K562 (cell line): Measurements from ENCODE around the gene RDH16. TPM values are rescaled to one million over a fixed set of nuclear protein-coding genes. Genes with fewer than 3 reads are reported as not detected.

Experiments used
- ATAC-seq: fragments of 200-7000 bp; cut with Tn5 transposase; 3 replicates; pipeline ENCODE4 v1.9.1; 2020; ENCODE audit warnings: moderate library complexity
- BruUV-seq: library from RNA; stranded (reverse); fragments of 400-500 nt; replicated peaks from 2 replicates; lab custom pipeline; 2021; lab: Mats Ljungman, UMichigan
- CTCF ChIA-PET: fragments of 300-600 bp; formaldehyde crosslinking; extraction: SDS; loops from one replicate; lab custom pipeline; 2021; ENCODE audit warnings: low intra/inter-chr PET ratio; lab: Yijun Ruan, JAX
- POLR2A ChIA-PET: fragments of 300-600, 350-650 bp; sonication (Branson Sonifier 250); formaldehyde crosslinking; extraction: SDS; loops from one replicate; lab custom pipeline; 2021; ENCODE audit warnings: antibody characterized with exemption, inconsistent platforms; lab: Yijun Ruan, JAX
- DNase-seq, 4 experiments: peaks; one replicate each; pipeline versions ENCODE4 v3.0.0 to v3.0.0-alpha.2; 2011 to 2018; ENCODE audit warnings: low spot score in 3 of 4, mixed read lengths in 3 of 4; ENCODE audit errors: extremely low read depth in 1 of 4
- FAIRE-seq: peaks from 2 replicates; lab custom pipeline; 2011; peaks lifted over from hg19 to GRCh38; lab: Jason Lieb, UNC
- H2AFZ ChIP-seq: 2 replicates; pipeline ENCODE4 v1.6.0; 2011; ENCODE audit warnings: low read depth, low read length, control low read depth, inconsistent platforms
- H3K27ac ChIP-seq: fragments of 200-600 bp; 3 replicates; pipeline ENCODE4 v1.8.0; 2011; ENCODE audit warnings: low read depth, mild to moderate bottlenecking, control low read depth, inconsistent platforms, low read length, moderate library complexity, mixed read lengths; ENCODE audit errors: extremely low read depth
- H3K27me3 ChIP-seq, 2 experiments: fragments of 300-600 bp in 1 of 2; 2 replicates in 1 of 2; 3 replicates in 1 of 2; pipeline versions ENCODE4 v1.6.0 to v1.8.0; 2011; ENCODE audit warnings: inconsistent platforms in 2 of 2, low read length in 2 of 2, mild to moderate bottlenecking in 1 of 2, mixed read lengths in 1 of 2, moderate library complexity in 1 of 2; ENCODE audit not compliant: control insufficient read depth in 2 of 2, insufficient read depth in 2 of 2
- H3K36me3 ChIP-seq: fragments of 300-600 bp; 3 replicates; pipeline ENCODE4 v1.8.0; 2011; ENCODE audit warnings: mild to moderate bottlenecking, low read length, inconsistent platforms; ENCODE audit not compliant: control insufficient read depth, insufficient read depth
- H3K4me1 ChIP-seq, 2 experiments: fragments of 200-600 bp in 1 of 2; replicated peaks in 1 of 2; 2 replicates in 1 of 2; 3 replicates in 1 of 2; pipeline versions ENCODE4 v1.5.1 to v1.8.0; 2011; ENCODE audit warnings: inconsistent platforms in 2 of 2, low read length in 2 of 2, mild to moderate bottlenecking in 1 of 2, mixed read lengths in 1 of 2, moderate library complexity in 1 of 2; ENCODE audit not compliant: control insufficient read depth in 2 of 2, insufficient read depth in 2 of 2
- H3K4me2 ChIP-seq: 2 replicates; pipeline ENCODE4 v1.6.1; 2011; ENCODE audit warnings: low read length, control low read depth, inconsistent platforms, mixed read lengths; ENCODE audit not compliant: insufficient read depth
- H3K4me3 ChIP-seq: fragments of 200-600 bp; sonication (generic), shearing (Covaris generic); 2 replicates; pipeline ENCODE4 v1.5.1; 2016; ENCODE audit warnings: control low read depth, inconsistent platforms
- H3K79me2 ChIP-seq: fragments of 200-600 bp; 3 replicates; pipeline ENCODE4 v1.8.0; 2011; ENCODE audit warnings: low read length, inconsistent platforms; ENCODE audit not compliant: control insufficient read depth, insufficient read depth
- H3K9ac ChIP-seq, 2 experiments: 2 replicates each; pipeline versions ENCODE4 v1.6.0 to v1.6.1; 2011; ENCODE audit warnings: low read depth in 2 of 2, low read length in 2 of 2, control low read depth in 1 of 2, inconsistent platforms in 1 of 2, mild to moderate bottlenecking in 1 of 2, mixed read lengths in 1 of 2; ENCODE audit not compliant: insufficient read depth in 1 of 2
- H3K9me1 ChIP-seq: one replicate; pipeline ENCODE4 v1.6.0; 2011; ENCODE audit warnings: inconsistent platforms, mild to moderate bottlenecking, low read length, moderate library complexity; ENCODE audit not compliant: control insufficient read depth, insufficient read depth
- H3K9me3 ChIP-seq: replicated peaks from 2 replicates; pipeline ENCODE4 v1.5.1; 2011; ENCODE audit warnings: low read depth, low read length, inconsistent platforms; ENCODE audit not compliant: control insufficient read depth, insufficient read depth
- H4K20me1 ChIP-seq: replicated peaks from 2 replicates; pipeline ENCODE4 v1.6.1; 2011; ENCODE audit warnings: low read length, inconsistent platforms, mixed read lengths; ENCODE audit not compliant: control insufficient read depth, insufficient read depth
- BCOR ChIP-seq: fragments of 450-650 bp; IDR thresholded peaks from 2 replicates; pipeline ENCODE4 v1.6.1; 2016
- DNMT1 ChIP-seq: fragments of 450-650 bp; IDR thresholded peaks from 2 replicates; pipeline ENCODE4 v1.6.1; 2016; ENCODE audit warnings: antibody characterized with exemption, mild to moderate bottlenecking
- MXD1 ChIP-seq: fragments of 250-450 bp; sonication (Bioruptor Pico); IDR thresholded peaks from 2 replicates; pipeline ENCODE4 v1.8.0; 2021; ENCODE audit warnings: borderline replicate concordance, mild to moderate bottlenecking, moderate library complexity; ENCODE audit not compliant: poor library complexity, severe bottlenecking
- NCOA6 ChIP-seq: fragments of 450-650 bp; IDR thresholded peaks from 2 replicates; pipeline ENCODE4 v1.6.1; 2017; ENCODE audit warnings: mild to moderate bottlenecking
- TEAD4 ChIP-seq, 2 experiments: sonication (generic) in 1 of 2; formaldehyde crosslinking in 1 of 2; IDR thresholded peaks; 2 replicates each; pipeline versions ENCODE4 v1.6.1 to v1.8.0; 2012 to 2022; ENCODE audit warnings: borderline replicate concordance in 1 of 2, inconsistent platforms in 1 of 2, low read length in 1 of 2, mild to moderate bottlenecking in 1 of 2, missing genetic modification reagents in 1 of 2
- ZNF224 ChIP-seq: sonication (generic); formaldehyde crosslinking; IDR thresholded peaks from 2 replicates; pipeline ENCODE4 v1.8.0; 2022; ENCODE audit warnings: mild to moderate bottlenecking, missing genetic modification reagents
- ZNF277 ChIP-seq: fragments of 250-450 bp; sonication (Bioruptor Pico); IDR thresholded peaks from 2 replicates; pipeline ENCODE4 v1.8.0; 2022; ENCODE audit warnings: inconsistent platforms, mild to moderate bottlenecking, moderate library complexity, borderline replicate concordance
- WGBS: fragments of 100-300 bp; shearing (Covaris generic); methylation state at CpG from one replicate; pipeline ENCODE4 v1.1.6; 2016; ENCODE audit warnings: low coverage, mixed read lengths; ENCODE audit not compliant: insufficient coverage; ENCODE audit errors: missing lambda C conversion rate; 5-methylcytosine and 5-hydroxymethylcytosine counted together
- in situ Hi-C: fragments of 300-500 bp; cut with MboI; formaldehyde crosslinking; loops from 4 replicates; pipeline ENCODE4 v1.15.0; 2018; ENCODE audit warnings: inconsistent platforms, mixed read lengths
- intact Hi-C: fragments of 100-400 bp; cut with micrococcal nuclease; formaldehyde crosslinking; loops from 2 replicates; pipeline ENCODE4 v1.14.2; 2022
- polyA plus RNA-seq, 8 experiments: library from polyadenylated mRNA; depleted of rRNA in 4 of 8; stranded (reverse) in 5 of 8; unstranded in 3 of 8; fragments of >200 nt; fragmentation: Nextera tagmentation in 2 of 8; fragmentation: Illumina TruSeq in 1 of 8; extraction: Ambion mirVana in 2 of 8; extraction: Trizol in 1 of 8; gene quantifications; 2 replicates each; pipeline versions ENCODE4 v1.2.1 to v1.2.3, GENCODE V29; 2011 to 2014; ENCODE audit warnings: inconsistent platforms in 1 of 8, missing spikeins in 1 of 8
- total RNA-seq, 7 experiments: library from RNA; depleted of rRNA in 6 of 7; stranded (reverse); fragments of >200 nt in 6 of 7; fragmentation: Illumina TruSeq in 2 of 7; extraction: Trizol in 2 of 7; gene quantifications; 2 replicates each; pipeline versions ENCODE4 v1.2.1 to v1.2.3, GENCODE V29; 2011 to 2021; ENCODE audit warnings: low replicate concordance in 1 of 7

The RDH16 gene
- total and polyA plus RNA-seq, 9 of the 15 experiments (the other 6 are each of a cell fraction or from before 2014, with no cell fraction given) = 0.11 to 0.52 (median 0.22) TPM; not detected in 1

- H4K20me1 ChIP-seq = no peaks in the 10 kb centered on the region
- no peaks in the 10 kb centered on the region for H3K9me1 ChIP-seq
- H3K4me2 ChIP-seq = no peak overlapping the region
- H3K79me2 ChIP-seq = no peaks in the 10 kb centered on the region
- ChIA-PET POLR2A (no interaction called here), CTCF (no interaction called here)
- in situ Hi-C loops (no loop called here), intact Hi-C loops (no loop called here)
- WGBS = 20% methylated on average over 5 of the region's 5 CpGs
- ATAC-seq = no peak
- TF ChIP-seq NCOA6 = no peak
- TF ChIP-seq ZNF224 = no peak
- no peak for TF ChIP-seq MXD1 (CRISPR knock-in tag)
- TF ChIP-seq TEAD4 (IDR thresholded peaks at IDR 0.05; ENCODE audit: low read length) = no peak
- TF ChIP-seq TEAD4 (CRISPR knock-in tag; IDR thresholded peaks at IDR 0.05; ENCODE audit: borderline replicate concordance) = no peak
- no peak for TF ChIP-seq DNMT1
- no TSS peak for BruUV-seq
- H3K4me1 ChIP-seq = no peaks in the 10 kb centered on the region
- H3K36me3 ChIP-seq = no peaks in the 10 kb centered on the region
- H3K27me3 ChIP-seq = no peaks in the 10 kb centered on the region
- no peak overlapping the region for H3K27ac ChIP-seq
- no peak overlapping the region for H2AFZ ChIP-seq
- no peak for FAIRE-seq
- no peak for DNase-seq
- H3K9ac ChIP-seq = no peak overlapping the region
- no peak overlapping the region for H3K4me3 ChIP-seq
- H3K9me3 ChIP-seq = peaks cover 4% of the 10 kb centered on the region; the same call in 1 of the 2 replicates
These were observed 49.3 kb downstream of the RDH16 start for GRCh38 chr12:56908136-56908535.

GRCh38 chr12:56905852-56906251, 51.6 kb downstream of the RDH16 start:
- Histone ChIP-seq H4K20me1 (no peaks in the 10 kb centered on the region), H3K4me1 (peaks cover 0 to 4% of the 10 kb centered on the region in 2 experiments; a peak in 2 of 5 replicates)
- TF ChIP-seq ZNF277 (CRISPR knock-in tag) = no peak
- no peak for TF ChIP-seq BCOR
- TF ChIP-seq, all 486 proteins: peak for 0
- ATAC-seq (no peak), FAIRE-seq (no peak), DNase-seq (no peak)
- Histone ChIP-seq H3K4me2 (no peak overlapping the region), H3K4me3 (no peak overlapping the region), H3K79me2 (no peaks in the 10 kb centered on the region), H3K9me1 (no peaks in the 10 kb centered on the region), H3K27ac (no peak overlapping the region), H3K27me3 (no peaks in the 10 kb centered on the region), H3K9ac (no peak overlapping the region), H3K36me3 (no peaks in the 10 kb centered on the region), H2AFZ (no peak overlapping the region), H3K9me3 (peaks cover 4% of the 10 kb centered on the region; the same call in 1 of the 2 replicates)
- intact Hi-C loops = no loop called here
- POLR2A ChIA-PET = no interaction called here
- no TSS peak for BruUV-seq
- in situ Hi-C loops = no loop called here
- WGBS = 15% methylated on average over 1 of the region's 1 CpG
- CTCF ChIA-PET = no interaction called here
